DND-41 (cell line): Measurements from ENCODE around the gene PCDHGB7.

Experiments
- EZH2 ChIP-seq: IDR thresholded peaks from 3 replicates; pipeline ENCODE4 v1.6.1; 2012; ENCODE audit warnings: borderline replicate concordance, low read depth, mild to moderate bottlenecking, moderate library complexity, low read length, inconsistent platforms; ENCODE audit not compliant: severe bottlenecking
- TF ChIP-seq, protein P1 (sequence below): IDR thresholded peaks from 2 replicates; pipeline ENCODE4 v1.5.1; 2012; ENCODE audit warnings: borderline replicate concordance, low read length, moderate library complexity, mild to moderate bottlenecking; ENCODE audit not compliant: poor library complexity, severe bottlenecking; ENCODE audit errors: extremely low read depth

DNA sequence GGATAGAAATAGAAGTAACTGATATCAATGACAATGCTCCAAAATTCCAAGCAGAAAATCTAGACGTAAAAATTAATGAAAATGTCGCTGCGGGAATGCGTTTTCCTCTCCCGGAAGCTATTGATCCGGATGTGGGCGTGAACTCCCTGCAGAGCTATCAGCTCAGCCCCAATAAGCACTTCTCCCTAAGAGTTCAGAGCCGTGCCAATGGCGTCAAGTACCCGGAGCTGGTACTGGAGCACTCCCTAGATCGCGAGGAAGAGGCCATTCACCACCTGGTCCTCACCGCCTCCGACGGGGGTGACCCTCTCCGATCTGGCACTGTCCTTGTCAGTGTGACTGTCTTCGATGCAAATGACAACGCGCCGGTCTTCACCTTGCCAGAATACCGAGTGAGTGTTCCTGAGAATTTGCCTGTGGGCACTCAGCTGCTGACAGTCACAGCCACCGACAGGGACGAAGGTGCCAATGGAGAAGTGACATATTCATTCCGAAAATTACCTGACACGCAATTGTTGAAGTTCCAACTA, 3.9 kb upstream of the PCDHGB7 start:
- TF ChIP-seq, protein P1, sequence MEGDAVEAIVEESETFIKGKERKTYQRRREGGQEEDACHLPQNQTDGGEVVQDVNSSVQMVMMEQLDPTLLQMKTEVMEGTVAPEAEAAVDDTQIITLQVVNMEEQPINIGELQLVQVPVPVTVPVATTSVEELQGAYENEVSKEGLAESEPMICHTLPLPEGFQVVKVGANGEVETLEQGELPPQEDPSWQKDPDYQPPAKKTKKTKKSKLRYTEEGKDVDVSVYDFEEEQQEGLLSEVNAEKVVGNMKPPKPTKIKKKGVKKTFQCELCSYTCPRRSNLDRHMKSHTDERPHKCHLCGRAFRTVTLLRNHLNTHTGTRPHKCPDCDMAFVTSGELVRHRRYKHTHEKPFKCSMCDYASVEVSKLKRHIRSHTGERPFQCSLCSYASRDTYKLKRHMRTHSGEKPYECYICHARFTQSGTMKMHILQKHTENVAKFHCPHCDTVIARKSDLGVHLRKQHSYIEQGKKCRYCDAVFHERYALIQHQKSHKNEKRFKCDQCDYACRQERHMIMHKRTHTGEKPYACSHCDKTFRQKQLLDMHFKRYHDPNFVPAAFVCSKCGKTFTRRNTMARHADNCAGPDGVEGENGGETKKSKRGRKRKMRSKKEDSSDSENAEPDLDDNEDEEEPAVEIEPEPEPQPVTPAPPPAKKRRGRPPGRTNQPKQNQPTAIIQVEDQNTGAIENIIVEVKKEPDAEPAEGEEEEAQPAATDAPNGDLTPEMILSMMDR: no peak
- TF ChIP-seq EZH2: no peak
